Ascending aorta (tissue), 2 donors: ENCODE measurements around the gene WRAP53. TPM values are rescaled to one million over a fixed set of nuclear protein-coding genes. Genes with fewer than 3 reads are reported as not detected.
A peak's percentile ranks its signal among the peaks of the same experiment; 100 is the strongest.

Experiments
- DNase-seq, 2 donors: peaks; one replicate each; pipeline ENCODE4 v3.0.0-alpha.2; 2019; ENCODE audit warnings: low spot score in 2 of 2
- H3K27ac ChIP-seq, 2 donors: fragments of 200-600 bp; sonication (generic); one replicate each; pipeline ENCODE4 v1.5.1; 2016 to 2017; ENCODE audit warnings: mild to moderate bottlenecking in 1 of 2
- H3K27me3 ChIP-seq: fragments of 200-600 bp; sonication (generic); one replicate; pipeline ENCODE4 v1.5.1; 2017
- H3K36me3 ChIP-seq, 2 donors: fragments of 200-600 bp; sonication (generic); one replicate each; pipeline ENCODE4 v1.5.1; 2016
- H3K4me1 ChIP-seq, 2 donors: fragments of 200-600 bp; sonication (generic); one replicate each; pipeline ENCODE4 v1.5.1; 2016 to 2017; ENCODE audit warnings: mild to moderate bottlenecking in 1 of 2
- H3K4me3 ChIP-seq, 2 donors: fragments of 200-600 bp; sonication (generic); one replicate each; pipeline ENCODE4 v1.5.1; 2016 to 2017; ENCODE audit warnings: mild to moderate bottlenecking in 1 of 2
- H3K9me3 ChIP-seq, 2 donors: fragments of 200-600 bp; sonication (generic); one replicate each; pipeline ENCODE4 v1.5.1; 2016
- CTCF ChIP-seq, 3 experiments: fragments of 200-600 bp in 2 of 3; fragments of 450-650 bp in 1 of 3; sonication (generic) in 2 of 3; IDR thresholded peaks; one replicate each; pipeline ENCODE4 v1.5.1; 2016 to 2019; ENCODE audit warnings: antibody characterized with exemption in 3 of 3, mild to moderate bottlenecking in 1 of 3, moderate library complexity in 1 of 3
- intact Hi-C: fragments of 100-400 bp; cut with DNase I; formaldehyde crosslinking; loops from one replicate; pipeline ENCODE4 v1.15.1; 2023
- total RNA-seq: library from RNA; depleted of rRNA; stranded (reverse); fragments of >200 nt; gene quantifications from one replicate; pipeline ENCODE4 v1.1.0, GENCODE V29; 2016

Gene WRAP53
- total RNA-seq, 1 donor from 2014 or later, result 1.5 TPM

DNA sequence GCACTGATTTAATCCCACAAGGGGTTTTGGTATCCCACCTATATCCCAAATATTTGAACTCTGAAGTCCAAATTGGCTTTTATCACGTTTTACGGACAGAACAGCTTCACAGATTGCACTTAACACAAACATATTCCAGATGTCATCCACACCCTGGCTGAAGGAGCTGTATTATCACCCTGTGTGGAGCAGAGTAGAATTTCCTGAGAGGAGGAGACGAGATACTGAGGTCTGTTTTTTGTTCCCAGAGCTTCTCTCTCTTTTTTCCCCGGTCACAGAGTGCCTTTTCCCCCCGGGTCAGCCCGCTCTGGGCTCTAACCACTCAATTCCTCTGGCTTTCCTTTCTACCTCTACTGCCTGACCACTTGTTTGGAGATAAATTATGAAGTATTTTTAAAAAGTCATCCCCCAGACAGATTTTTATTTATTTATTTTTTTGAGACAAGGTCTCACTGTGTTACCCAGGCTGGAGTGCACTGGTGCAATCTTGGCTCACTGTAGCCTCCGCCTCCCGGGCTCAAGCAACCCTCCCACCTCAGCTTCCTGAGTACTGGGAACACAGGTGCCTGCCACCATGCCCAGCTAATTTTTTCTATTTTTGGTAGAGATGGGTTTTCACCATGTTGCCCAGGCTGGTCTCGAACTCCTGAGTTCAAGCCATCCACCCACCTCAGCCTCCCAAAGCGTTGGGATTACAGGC, 59.9 kb downstream of the WRAP53 start:
- no peak for TF ChIP-seq CTCF (IDR thresholded peaks at IDR 0.05)
- Histone ChIP-seq H3K9me3 (no peaks in the 10 kb centered on the region), H3K4me1 (no peaks in the 10 kb centered on the region), H3K4me3 (no peak overlapping the region), H3K36me3 (no peaks in the 10 kb centered on the region), H3K27me3 (no peaks in the 10 kb centered on the region), H3K27ac (no peak overlapping the region)
- DNase-seq, result peak in 1 of 2 donors; percentile 16
- intact Hi-C loops, result no loop called here

DNA sequence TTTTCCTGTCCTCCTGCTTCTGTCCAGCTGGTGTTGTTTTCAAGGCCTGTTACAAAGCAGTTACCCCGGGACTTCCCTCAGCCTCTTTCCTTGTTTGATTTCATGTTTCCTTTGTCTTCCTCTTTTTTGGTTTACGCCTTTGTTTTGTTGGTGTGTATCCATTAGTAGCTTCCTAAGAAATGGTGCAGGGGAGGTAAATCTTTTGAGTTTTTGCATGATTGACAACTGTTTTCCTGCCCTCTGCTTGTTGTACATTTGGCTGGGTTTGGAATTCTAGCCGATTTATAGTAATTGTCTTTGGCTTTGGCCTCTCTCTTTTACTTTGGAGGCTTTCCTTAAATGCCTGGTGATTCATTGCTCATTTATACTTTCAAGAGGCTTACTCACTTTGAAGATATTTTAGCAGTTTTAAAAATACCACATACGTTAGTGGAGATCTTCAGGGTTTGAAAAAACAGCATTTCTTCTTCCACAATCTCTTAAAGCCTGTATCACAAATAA, 62.1 kb downstream of the WRAP53 start:
- Histone ChIP-seq H3K27me3 (no peaks in the 10 kb centered on the region), H3K27ac (no peak overlapping the region), H3K36me3 (no peaks in the 10 kb centered on the region), H3K9me3 (no peaks in the 10 kb centered on the region), H3K4me1 (no peaks in the 10 kb centered on the region), H3K4me3 (no peak overlapping the region)
- no peak for DNase-seq
- intact Hi-C loops, result no loop called here
- no peak for TF ChIP-seq CTCF (IDR thresholded peaks at IDR 0.05)

Other genes with a start within 250 kb of the WRAP53 start
- gene FGF11, start 249.0 kb upstream of the WRAP53 start, total RNA-seq, result 0.32 TPM
- 5.0 TPM for gene CHRNB1, start 243.4 kb upstream of the WRAP53 start, total RNA-seq
- 67.9 TPM for gene ZBTB4, start 208.8 kb upstream of the WRAP53 start, total RNA-seq
- gene SLC35G6, start 207.0 kb upstream of the WRAP53 start, total RNA-seq, result not detected
- gene POLR2A, start 204.1 kb upstream of the WRAP53 start, total RNA-seq, result 69.5 TPM
- 88.6 TPM for gene TNFSF12, start 139.4 kb upstream of the WRAP53 start, total RNA-seq
- 17.5 TPM for gene TNFSF13, start 129.7 kb upstream of the WRAP53 start, total RNA-seq
- 92.0 TPM for gene SENP3, start 126.6 kb upstream of the WRAP53 start, total RNA-seq
- 151 TPM for gene CD68, start 108.8 kb upstream of the WRAP53 start, total RNA-seq
- 157 TPM for gene MPDU1, start 104.6 kb upstream of the WRAP53 start, total RNA-seq
- not detected for gene SOX15, start 98.4 kb upstream of the WRAP53 start, total RNA-seq
- gene FXR2, start 73.6 kb upstream of the WRAP53 start, total RNA-seq, result 19.3 TPM
- gene SAT2, start 60.7 kb upstream of the WRAP53 start, total RNA-seq, result 22.6 TPM
- gene SHBG, start 58.3 kb upstream of the WRAP53 start, total RNA-seq, result not detected
- 0.11 TPM for gene ATP1B2, start 37.6 kb upstream of the WRAP53 start, total RNA-seq
- 48.0 TPM for gene TP53, start 987 bp upstream of the WRAP53 start, total RNA-seq
- gene EFNB3, start 16.7 kb downstream of the WRAP53 start, total RNA-seq, result not detected
- 0.43 TPM for gene DNAH2, start 29.3 kb downstream of the WRAP53 start, total RNA-seq
- 20.0 TPM for gene KDM6B, start 145.7 kb downstream of the WRAP53 start, total RNA-seq
- 223 TPM for gene TMEM88, start 166.6 kb downstream of the WRAP53 start, total RNA-seq
- gene NAA38, start 169.1 kb downstream of the WRAP53 start, total RNA-seq, result 59.0 TPM
- 0.21 TPM for gene CYB5D1, start 169.5 kb downstream of the WRAP53 start, total RNA-seq
- gene CHD3, start 200.3 kb downstream of the WRAP53 start, total RNA-seq, result 102 TPM
- 0.32 TPM for gene RNF227, start 227.8 kb downstream of the WRAP53 start, total RNA-seq
- not detected for gene KCNAB3, start 241.4 kb downstream of the WRAP53 start, total RNA-seq
- gene TRAPPC1, start 243.5 kb downstream of the WRAP53 start, total RNA-seq, result 36.0 TPM
- 13.7 TPM for gene CNTROB, start 243.7 kb downstream of the WRAP53 start, total RNA-seq